ENCODE data around the gene SMIM9.

DNA sequence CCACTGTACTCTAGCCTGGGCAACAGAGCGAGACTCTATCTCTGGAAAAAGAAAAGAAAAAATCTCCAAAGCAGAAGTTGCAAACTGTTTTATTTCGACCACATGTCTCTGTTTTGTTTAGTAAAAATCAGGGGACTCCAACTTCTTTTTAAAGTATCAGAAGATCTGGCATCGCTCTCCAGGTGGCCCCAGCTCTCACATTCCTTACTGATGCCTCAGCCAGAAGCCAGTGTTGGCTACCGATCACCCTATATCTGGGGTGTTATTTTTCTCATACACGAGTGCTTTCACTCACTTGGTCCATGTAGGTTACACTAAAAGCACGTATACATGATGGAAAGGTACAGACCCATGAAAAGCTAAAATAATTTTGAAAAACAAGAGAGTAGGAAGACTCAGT, 37.5 kb downstream of the SMIM9 start:
- TF ChIP-seq ELF4 (CRISPR knock-in tag; IDR thresholded peaks at IDR 0.05) (no peak), ZKSCAN1 (IDR thresholded peaks at IDR 0.05; ENCODE audit: low read depth, low read length) (no peak), TAF7 (tag; IDR thresholded peaks at IDR 0.05) (no peak), ZNF274 (IDR thresholded peaks at IDR 0.05; ENCODE audit: borderline replicate concordance, low read depth, low read length) (no peak), ZNF764 (CRISPR knock-in tag; IDR thresholded peaks at IDR 0.05; ENCODE audit: low read depth) (no peak), ETV6 (IDR thresholded peaks at IDR 0.05; ENCODE audit: borderline replicate concordance in 1 of 2, low read depth in 2 of 2, low read length in 1 of 2) (no peak), ETV6 (CRISPR knock-in tag; IDR thresholded peaks at IDR 0.05; ENCODE audit: borderline replicate concordance) (no peak), ETS2 (tag; IDR thresholded peaks at IDR 0.05; ENCODE audit: borderline replicate concordance, poor library complexity, severe bottlenecking) (no peak)
- TF ChIP-seq, protein P1, sequence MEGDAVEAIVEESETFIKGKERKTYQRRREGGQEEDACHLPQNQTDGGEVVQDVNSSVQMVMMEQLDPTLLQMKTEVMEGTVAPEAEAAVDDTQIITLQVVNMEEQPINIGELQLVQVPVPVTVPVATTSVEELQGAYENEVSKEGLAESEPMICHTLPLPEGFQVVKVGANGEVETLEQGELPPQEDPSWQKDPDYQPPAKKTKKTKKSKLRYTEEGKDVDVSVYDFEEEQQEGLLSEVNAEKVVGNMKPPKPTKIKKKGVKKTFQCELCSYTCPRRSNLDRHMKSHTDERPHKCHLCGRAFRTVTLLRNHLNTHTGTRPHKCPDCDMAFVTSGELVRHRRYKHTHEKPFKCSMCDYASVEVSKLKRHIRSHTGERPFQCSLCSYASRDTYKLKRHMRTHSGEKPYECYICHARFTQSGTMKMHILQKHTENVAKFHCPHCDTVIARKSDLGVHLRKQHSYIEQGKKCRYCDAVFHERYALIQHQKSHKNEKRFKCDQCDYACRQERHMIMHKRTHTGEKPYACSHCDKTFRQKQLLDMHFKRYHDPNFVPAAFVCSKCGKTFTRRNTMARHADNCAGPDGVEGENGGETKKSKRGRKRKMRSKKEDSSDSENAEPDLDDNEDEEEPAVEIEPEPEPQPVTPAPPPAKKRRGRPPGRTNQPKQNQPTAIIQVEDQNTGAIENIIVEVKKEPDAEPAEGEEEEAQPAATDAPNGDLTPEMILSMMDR (IDR thresholded peaks at IDR 0.05 in 2 of 3, conservative IDR thresholded peaks at IDR 0.05 in 1 of 3; ENCODE audit: insufficient read depth in 2 of 3, low read depth in 1 of 3, low read length in 3 of 3) = no peak

Data from K562 (cell line).